Measurements from ENCODE around the gene PRMT9.

DNA sequence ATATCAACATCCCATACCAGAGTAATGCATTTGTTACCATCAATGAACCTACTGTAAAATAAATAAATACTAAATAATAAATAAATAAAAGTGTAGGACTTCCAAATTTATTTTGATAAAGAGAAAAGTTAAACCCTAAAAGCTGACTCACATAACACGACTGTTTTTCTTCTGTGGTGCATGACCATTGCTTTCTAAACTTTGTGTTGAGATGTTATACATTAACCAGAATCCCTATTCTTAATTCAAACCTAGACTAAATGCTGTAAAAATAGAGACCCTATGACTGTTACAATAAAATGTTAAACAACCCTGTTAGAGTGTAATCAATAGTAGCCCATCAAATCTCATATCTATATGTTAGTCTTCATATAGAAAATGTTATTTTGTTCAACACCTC lies 20.9 kb upstream of the PRMT9 start:
- TF ChIP-seq, protein P1, sequence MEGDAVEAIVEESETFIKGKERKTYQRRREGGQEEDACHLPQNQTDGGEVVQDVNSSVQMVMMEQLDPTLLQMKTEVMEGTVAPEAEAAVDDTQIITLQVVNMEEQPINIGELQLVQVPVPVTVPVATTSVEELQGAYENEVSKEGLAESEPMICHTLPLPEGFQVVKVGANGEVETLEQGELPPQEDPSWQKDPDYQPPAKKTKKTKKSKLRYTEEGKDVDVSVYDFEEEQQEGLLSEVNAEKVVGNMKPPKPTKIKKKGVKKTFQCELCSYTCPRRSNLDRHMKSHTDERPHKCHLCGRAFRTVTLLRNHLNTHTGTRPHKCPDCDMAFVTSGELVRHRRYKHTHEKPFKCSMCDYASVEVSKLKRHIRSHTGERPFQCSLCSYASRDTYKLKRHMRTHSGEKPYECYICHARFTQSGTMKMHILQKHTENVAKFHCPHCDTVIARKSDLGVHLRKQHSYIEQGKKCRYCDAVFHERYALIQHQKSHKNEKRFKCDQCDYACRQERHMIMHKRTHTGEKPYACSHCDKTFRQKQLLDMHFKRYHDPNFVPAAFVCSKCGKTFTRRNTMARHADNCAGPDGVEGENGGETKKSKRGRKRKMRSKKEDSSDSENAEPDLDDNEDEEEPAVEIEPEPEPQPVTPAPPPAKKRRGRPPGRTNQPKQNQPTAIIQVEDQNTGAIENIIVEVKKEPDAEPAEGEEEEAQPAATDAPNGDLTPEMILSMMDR (IDR thresholded peaks at IDR 0.05), result no peak
- no peak for TF ChIP-seq POLR2A (IDR thresholded peaks at IDR 0.05)

All from right lobe of liver (tissue), 4 donors.